B cell (primary cell): ENCODE measurements around the gene PTPRN2. TPM values are rescaled to one million over a fixed set of nuclear protein-coding genes. Genes with fewer than 3 reads are reported as not detected.
"Not testable (repeated sequence)": the region's sequence is repeated elsewhere in the genome, so short reads cannot be mapped to it uniquely, and the experiment has no call there.

Experiments used
- ATAC-seq: fragments of 200-7000 bp; cut with Tn5 transposase; one replicate; pipeline ENCODE4 v1.10.0; 2021; ENCODE audit warnings: low read depth, mild to moderate bottlenecking, moderate number of reproducible peaks, moderate library complexity
- CTCF ChIA-PET: fragments of 350-600 bp; sonication (Branson Sonifier 250); formaldehyde crosslinking; loops from one replicate; lab custom pipeline; 2021; ENCODE audit warnings: antibody characterized with exemption, inconsistent platforms; lab: Charles Lee
- POLR2A ChIA-PET: fragments of 350-600 bp; sonication (Branson Sonifier 250); formaldehyde crosslinking; loops from one replicate; lab custom pipeline; 2021; ENCODE audit warnings: antibody characterized with exemption; lab: Charles Lee
- DNase-seq: peaks from one replicate; pipeline ENCODE4 v3.0.0; 2013
- H2AFZ ChIP-seq: 2 replicates; pipeline ENCODE4 v1.6.1; 2012; ENCODE audit warnings: mild to moderate bottlenecking, low read depth, low read length; ENCODE audit not compliant: insufficient read depth, poor library complexity, severe bottlenecking
- H3K27ac ChIP-seq, 2 donors: 1 replicate in 1 of 2; 2 replicates in 1 of 2; pipeline ENCODE4 v1.5.1; 2012 to 2013; ENCODE audit warnings: low read length in 2 of 2, mild to moderate bottlenecking in 2 of 2, moderate library complexity in 1 of 2
- H3K27me3 ChIP-seq, 4 experiments: fragments of 200-600 bp in 1 of 4; sonication (generic) in 1 of 4; replicated peaks in 1 of 4; 1 replicate in 2 of 4; 2 replicates in 2 of 4; pipeline versions ENCODE4 v1.6.1 to v1.7.0; 2013 to 2016; ENCODE audit warnings: low read length in 3 of 4, mild to moderate bottlenecking in 2 of 4, mixed read lengths in 1 of 4, moderate library complexity in 1 of 4; ENCODE audit not compliant: insufficient read depth in 4 of 4, control insufficient read depth in 3 of 4; ENCODE audit errors: control extremely low read depth in 1 of 4
- H3K36me3 ChIP-seq, 2 experiments: replicated peaks in 1 of 2; 1 replicate in 1 of 2; 2 replicates in 1 of 2; pipeline versions ENCODE4 v1.6.1 to v1.7.1; 2013; ENCODE audit warnings: low read length in 1 of 2; ENCODE audit not compliant: insufficient read depth in 2 of 2, control insufficient read depth in 1 of 2; ENCODE audit errors: control extremely low read depth in 1 of 2, extremely low read depth in 1 of 2
- H3K4me1 ChIP-seq, 2 donors: fragments of 200-600 bp in 1 of 2; sonication (generic) in 1 of 2; 1 replicate in 1 of 2; 2 replicates in 1 of 2; pipeline versions ENCODE4 v1.5.1 to v1.6.1; 2013 to 2017; ENCODE audit warnings: low read length in 2 of 2; ENCODE audit not compliant: control insufficient read depth in 2 of 2, insufficient read depth in 2 of 2
- H3K4me2 ChIP-seq: replicated peaks from 2 replicates; pipeline ENCODE3; 2012; ENCODE audit warnings: mild to moderate bottlenecking, low read depth, low read length; ENCODE audit not compliant: poor library complexity, severe bottlenecking
- H3K4me3 ChIP-seq, 5 experiments: fragments of 200-600 bp in 1 of 5; sonication (generic) in 1 of 5; 1 replicate in 3 of 5; 2 replicates in 2 of 5; pipeline versions ENCODE4 v1.5.1 to v1.7.0; 2011 to 2016; ENCODE audit warnings: low read length in 4 of 5, mild to moderate bottlenecking in 4 of 5, low read depth in 2 of 5, control low read depth in 1 of 5, moderate library complexity in 1 of 5; ENCODE audit not compliant: insufficient read depth in 1 of 5; ENCODE audit errors: control extremely low read depth in 1 of 5, extremely low read depth in 1 of 5
- H3K79me2 ChIP-seq: fragments of 200-600 bp; sonication (generic); one replicate; pipeline ENCODE4 v1.6.0; 2016; ENCODE audit warnings: low read length; ENCODE audit not compliant: control insufficient read depth, insufficient read depth
- H3K9ac ChIP-seq: fragments of 200-600 bp; sonication (generic); 2 replicates; pipeline ENCODE4 v1.6.1; 2017; ENCODE audit warnings: mild to moderate bottlenecking, low read length, moderate library complexity
- H3K9me3 ChIP-seq, 3 donors: one replicate each; pipeline versions ENCODE4 v1.6.1 to v1.7.1; 2013; ENCODE audit warnings: low read length in 2 of 3; ENCODE audit not compliant: control insufficient read depth in 2 of 3, insufficient read depth in 1 of 3; ENCODE audit errors: control extremely low read depth in 1 of 3
- H4K20me1 ChIP-seq: 2 replicates; pipeline ENCODE4 v1.6.0; 2012; ENCODE audit warnings: mild to moderate bottlenecking, low read length; ENCODE audit not compliant: insufficient read depth, control insufficient read depth, poor library complexity, severe bottlenecking
- H3K27ac Mint-ChIP-seq: one replicate; pipeline ENCODE4 v1.8.0; 2021; ENCODE audit warnings: mixed read lengths
- H3K27me3 Mint-ChIP-seq: one replicate; pipeline ENCODE4 v1.8.0; 2021; ENCODE audit warnings: mixed read lengths
- H3K4me1 Mint-ChIP-seq: one replicate; pipeline ENCODE4 v1.8.0; 2021; ENCODE audit warnings: mixed read lengths
- H3K4me3 Mint-ChIP-seq: one replicate; pipeline ENCODE4 v1.8.0; 2021; ENCODE audit warnings: mixed read lengths
- H3K9me3 Mint-ChIP-seq: one replicate; pipeline ENCODE4 v1.8.0; 2022; ENCODE audit warnings: mixed read lengths; ENCODE audit not compliant: insufficient read depth
- EZH2 ChIP-seq: IDR thresholded peaks from 2 replicates; pipeline ENCODE4 v1.6.1; 2012; ENCODE audit warnings: borderline replicate concordance, low read depth, mild to moderate bottlenecking, moderate library complexity, low read length; ENCODE audit not compliant: insufficient read depth, poor library complexity, severe bottlenecking
- WGBS: methylation state at CpG from one replicate; pipeline ENCODE4 v1.1.5; 2013; ENCODE audit warnings: missing lambda C conversion rate; ENCODE audit not compliant: insufficient coverage; 5-methylcytosine and 5-hydroxymethylcytosine counted together
- intact Hi-C: fragments of 100-400 bp; cut with micrococcal nuclease; formaldehyde crosslinking; loops from one replicate; pipeline ENCODE4 v1.10.0; 2022
- polyA plus RNA-seq: library from polyadenylated mRNA; depleted of rRNA; stranded (reverse); fragments of >200 nt; gene quantifications from 2 replicates; pipeline ENCODE4 v1.2.3, GENCODE V29; 2012
- total RNA-seq, 2 donors: library from RNA; stranded (reverse); fragments of 120-200 nt in 1 of 2; gene quantifications; 1 replicate in 1 of 2; 2 replicates in 1 of 2; pipeline versions ENCODE4 v1.2.3 to v1.2.4, GENCODE V29; 2013 to 2022
- TF ChIP-seq, protein P1 (sequence below): fragments of 200-600 bp; IDR thresholded peaks from one replicate; pipeline ENCODE4 v1.8.0; 2022; ENCODE audit warnings: antibody characterized with exemption, mild to moderate bottlenecking

Gene PTPRN2
- total and polyA plus RNA-seq, 2 donors (not counting 1 experiment from before 2014, with no cell fraction given): 2.0 to 5.0 TPM

DNA sequence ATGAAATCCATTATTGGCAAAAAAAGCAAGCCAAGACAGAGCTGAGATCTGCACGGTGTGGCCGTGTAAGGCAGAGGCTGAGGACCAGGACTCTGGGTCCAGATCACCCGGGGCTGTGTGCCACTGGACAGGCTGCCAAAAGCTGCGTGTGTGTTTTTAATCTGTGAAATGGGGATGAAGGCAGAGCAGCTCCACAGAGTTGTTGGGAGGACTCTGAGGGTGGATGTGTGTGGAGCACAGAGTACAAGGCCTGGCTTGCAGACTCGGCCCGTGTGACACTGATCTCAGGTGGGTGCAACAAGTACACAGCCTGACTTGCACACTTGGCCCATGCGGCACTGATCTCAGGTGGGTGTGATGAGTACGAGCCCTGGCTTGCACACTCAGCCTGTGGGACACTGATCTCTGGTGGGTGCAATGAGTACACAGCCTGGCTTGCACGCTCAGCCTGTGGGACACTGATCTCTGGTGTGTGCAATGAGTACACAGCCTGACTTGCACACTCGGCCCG lies 921.0 kb downstream of the PTPRN2 start:
- Histone ChIP-seq H2AFZ (no peak overlapping the region), H3K4me1 (peaks cover 3 to 13% of the 10 kb centered on the region in 2 donors), H3K9ac (no peak overlapping the region), H4K20me1 (no peaks in the 10 kb centered on the region), H3K27ac (no peak overlapping the region), H3K36me3 (no peaks in the 10 kb centered on the region), H3K9me3 (peaks cover 0 to 33% (median 0%) of the 10 kb centered on the region in 3 donors), H3K27me3 (peaks cover 0 to 19% (median 0%) of the 10 kb centered on the region in 4 experiments), H3K79me2 (no peaks in the 10 kb centered on the region), H3K4me2 (no peak overlapping the region), H3K4me3 (no peak overlapping the region)
- Mint-ChIP-seq H3K27me3 (peaks cover 8% of the 10 kb centered on the region), H3K27ac (no peak overlapping the region), H3K4me1 (peaks cover 6% of the 10 kb centered on the region), H3K4me3 (no peak overlapping the region), H3K9me3 (no peaks in the 10 kb centered on the region)
- POLR2A ChIA-PET: no interaction called here
- WGBS: 93% methylated on average over 11 of the region's 11 CpGs
- intact Hi-C loops: no loop called here
- no peak for TF ChIP-seq EZH2
- TF ChIP-seq, protein P1, sequence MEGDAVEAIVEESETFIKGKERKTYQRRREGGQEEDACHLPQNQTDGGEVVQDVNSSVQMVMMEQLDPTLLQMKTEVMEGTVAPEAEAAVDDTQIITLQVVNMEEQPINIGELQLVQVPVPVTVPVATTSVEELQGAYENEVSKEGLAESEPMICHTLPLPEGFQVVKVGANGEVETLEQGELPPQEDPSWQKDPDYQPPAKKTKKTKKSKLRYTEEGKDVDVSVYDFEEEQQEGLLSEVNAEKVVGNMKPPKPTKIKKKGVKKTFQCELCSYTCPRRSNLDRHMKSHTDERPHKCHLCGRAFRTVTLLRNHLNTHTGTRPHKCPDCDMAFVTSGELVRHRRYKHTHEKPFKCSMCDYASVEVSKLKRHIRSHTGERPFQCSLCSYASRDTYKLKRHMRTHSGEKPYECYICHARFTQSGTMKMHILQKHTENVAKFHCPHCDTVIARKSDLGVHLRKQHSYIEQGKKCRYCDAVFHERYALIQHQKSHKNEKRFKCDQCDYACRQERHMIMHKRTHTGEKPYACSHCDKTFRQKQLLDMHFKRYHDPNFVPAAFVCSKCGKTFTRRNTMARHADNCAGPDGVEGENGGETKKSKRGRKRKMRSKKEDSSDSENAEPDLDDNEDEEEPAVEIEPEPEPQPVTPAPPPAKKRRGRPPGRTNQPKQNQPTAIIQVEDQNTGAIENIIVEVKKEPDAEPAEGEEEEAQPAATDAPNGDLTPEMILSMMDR: no peak
- DNase-seq: no peak
- CTCF ChIA-PET: no interaction called here
- ATAC-seq: no peak

DNA sequence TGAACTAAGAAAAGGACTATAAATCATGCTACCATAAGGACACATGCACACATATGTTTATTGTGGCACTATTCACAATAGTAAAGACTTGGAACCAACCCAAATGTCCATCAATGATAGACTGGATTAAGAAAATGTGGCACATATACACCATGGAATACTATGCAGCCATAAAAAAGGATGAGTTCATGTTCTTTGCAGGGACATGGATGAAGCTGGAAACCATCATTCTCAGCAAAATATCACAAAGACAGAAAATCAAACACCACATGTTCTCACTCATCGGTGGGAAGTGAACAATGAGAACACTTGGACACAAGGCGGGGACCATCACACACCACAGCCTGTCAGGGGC lies 922.0 kb downstream of the PTPRN2 start:
- DNase-seq, H3K4me3 ChIP-seq, H3K9me3 Mint-ChIP-seq, H3K4me2 ChIP-seq, intact Hi-C loops, H3K27ac ChIP-seq, H3K79me2 ChIP-seq, ATAC-seq, H3K27me3 Mint-ChIP-seq, H2AFZ ChIP-seq, H3K4me3 Mint-ChIP-seq, H3K27ac Mint-ChIP-seq, H4K20me1 ChIP-seq, H3K9ac ChIP-seq, H3K36me3 ChIP-seq, CTCF ChIA-PET, POLR2A ChIA-PET, H3K4me1 Mint-ChIP-seq: not testable (repeated sequence)
- Histone ChIP-seq H3K4me1 (peaks cover 3 to 13% of the 10 kb centered on the region in 2 donors), H3K9me3 (peaks cover 0 to 39% (median 0%) of the 10 kb centered on the region in 3 donors), H3K27me3 (peaks cover 0 to 15% (median 0%) of the 10 kb centered on the region in 4 experiments)
- WGBS: no CpG with 5 or more reads among the region's 2 CpGs
